Measurements from ENCODE around the gene TYMP. TPM values are rescaled to one million over a fixed set of nuclear protein-coding genes. Genes with fewer than 3 reads are reported as not detected.

The TYMP gene
- total and polyA plus RNA-seq, 8 donors = 14.3 to 162 (median 70.2) TPM

DNA sequence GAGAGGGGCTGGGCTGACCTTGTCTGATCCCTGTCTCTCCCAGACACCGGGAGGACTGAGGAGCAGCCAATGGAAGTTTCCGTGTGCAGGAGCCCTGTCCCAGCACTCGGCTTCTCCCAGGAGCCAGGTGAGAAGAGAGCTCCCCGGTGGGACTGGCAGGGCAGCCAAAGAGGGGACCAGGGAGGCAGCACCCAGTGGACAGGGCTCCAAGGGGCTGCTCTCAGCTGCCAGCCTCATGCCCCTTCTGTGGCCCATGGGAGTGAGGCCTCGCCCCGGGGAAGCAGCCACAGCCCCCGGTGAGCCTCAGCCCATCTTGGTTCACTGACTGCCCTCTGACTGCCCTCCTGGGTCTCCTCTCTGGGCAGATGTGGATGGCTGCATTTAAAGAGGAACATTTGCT is 11.2 kb downstream of the TYMP start:
- H3K36me3 ChIP-seq = peaks cover 49 to 86% (median 79%) of the 10 kb centered on the region in 4 donors
- 93 to 97% (median 94%) methylated on average over 6 to 7 of the region's 7 CpGs for WGBS, 5 donors
- no peak for DNase-seq
- H3K4me3 ChIP-seq = no peak overlapping the region
- intact Hi-C loops (cut with DNase I; ENCODE audit: low total_unique reads) = no loop called here
- H3K27ac ChIP-seq = no peak overlapping the region
- H3K4me1 ChIP-seq = peaks cover 0 to 10% (median 6%) of the 10 kb centered on the region in 4 donors
- TF ChIP-seq EP300 (IDR thresholded peaks at IDR 0.05) (no peak), POLR2A (IDR thresholded peaks at IDR 0.05) (no peak), POLR2AphosphoS5 (IDR thresholded peaks at IDR 0.05) (no peak)
- TF ChIP-seq, protein P1, sequence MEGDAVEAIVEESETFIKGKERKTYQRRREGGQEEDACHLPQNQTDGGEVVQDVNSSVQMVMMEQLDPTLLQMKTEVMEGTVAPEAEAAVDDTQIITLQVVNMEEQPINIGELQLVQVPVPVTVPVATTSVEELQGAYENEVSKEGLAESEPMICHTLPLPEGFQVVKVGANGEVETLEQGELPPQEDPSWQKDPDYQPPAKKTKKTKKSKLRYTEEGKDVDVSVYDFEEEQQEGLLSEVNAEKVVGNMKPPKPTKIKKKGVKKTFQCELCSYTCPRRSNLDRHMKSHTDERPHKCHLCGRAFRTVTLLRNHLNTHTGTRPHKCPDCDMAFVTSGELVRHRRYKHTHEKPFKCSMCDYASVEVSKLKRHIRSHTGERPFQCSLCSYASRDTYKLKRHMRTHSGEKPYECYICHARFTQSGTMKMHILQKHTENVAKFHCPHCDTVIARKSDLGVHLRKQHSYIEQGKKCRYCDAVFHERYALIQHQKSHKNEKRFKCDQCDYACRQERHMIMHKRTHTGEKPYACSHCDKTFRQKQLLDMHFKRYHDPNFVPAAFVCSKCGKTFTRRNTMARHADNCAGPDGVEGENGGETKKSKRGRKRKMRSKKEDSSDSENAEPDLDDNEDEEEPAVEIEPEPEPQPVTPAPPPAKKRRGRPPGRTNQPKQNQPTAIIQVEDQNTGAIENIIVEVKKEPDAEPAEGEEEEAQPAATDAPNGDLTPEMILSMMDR (IDR thresholded peaks at IDR 0.05) = no peak
- H3K27me3 ChIP-seq = no peaks in the 10 kb centered on the region
- H3K9me3 ChIP-seq = no peaks in the 10 kb centered on the region

DNA sequence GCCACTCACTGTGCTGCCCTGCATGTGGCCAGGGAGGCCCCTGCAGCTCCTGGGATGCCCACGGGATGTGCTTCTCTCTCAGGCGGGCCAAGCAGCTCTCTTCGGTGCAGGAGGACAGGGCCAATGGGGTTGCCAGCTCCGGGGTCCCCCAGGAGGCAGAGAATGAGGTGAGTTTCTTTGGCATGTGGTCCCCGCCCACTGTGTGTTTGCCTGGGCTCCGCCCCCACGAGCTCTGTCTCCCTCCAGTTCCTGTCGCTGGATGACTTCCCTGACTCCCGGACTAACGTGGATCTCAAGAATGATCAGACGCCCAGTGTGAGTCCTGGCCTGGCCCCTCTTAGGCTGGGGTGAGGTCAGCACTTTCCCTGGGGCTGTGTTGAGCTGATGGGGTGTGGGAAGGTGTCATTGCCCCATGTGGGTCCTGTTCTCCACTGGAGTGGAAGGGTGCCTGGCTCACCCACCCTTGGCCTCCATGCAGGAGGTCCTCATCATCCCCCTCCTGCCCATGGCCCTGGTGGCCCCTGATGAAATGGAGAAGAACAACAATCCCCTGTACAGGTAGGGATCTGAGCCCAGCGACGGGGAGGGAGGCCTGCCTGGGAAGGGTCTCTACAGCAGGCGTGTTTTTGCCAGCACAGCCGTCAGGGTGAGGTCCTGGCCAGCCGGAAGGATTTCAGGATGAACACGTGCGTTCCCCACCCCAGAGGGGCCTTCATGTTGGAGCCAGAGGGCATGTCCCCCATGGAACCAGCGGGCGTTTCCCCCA is 12.1 kb downstream of the TYMP start:
- Histone ChIP-seq H3K36me3 (peaks cover 39 to 76% (median 70%) of the 10 kb centered on the region in 4 donors), H3K4me3 (no peak overlapping the region), H3K27ac (no peak overlapping the region), H3K4me1 (peaks cover 0 to 4% (median 0%) of the 10 kb centered on the region in 4 donors), H3K9me3 (no peaks in the 10 kb centered on the region), H3K27me3 (no peaks in the 10 kb centered on the region)
- DNase-seq = no peak
- 77 to 89% (median 82%) methylated on average over 11 to 20 of the region's 20 CpGs for WGBS, 5 donors
- TF ChIP-seq POLR2A (IDR thresholded peaks at IDR 0.05) = no peak
- TF ChIP-seq, protein P1 (IDR thresholded peaks at IDR 0.05) = no peak
- no peak for TF ChIP-seq POLR2AphosphoS5 (IDR thresholded peaks at IDR 0.05)
- no peak for TF ChIP-seq EP300 (IDR thresholded peaks at IDR 0.05)
- intact Hi-C loops (cut with DNase I; ENCODE audit: low total_unique reads) = no loop called here

DNA sequence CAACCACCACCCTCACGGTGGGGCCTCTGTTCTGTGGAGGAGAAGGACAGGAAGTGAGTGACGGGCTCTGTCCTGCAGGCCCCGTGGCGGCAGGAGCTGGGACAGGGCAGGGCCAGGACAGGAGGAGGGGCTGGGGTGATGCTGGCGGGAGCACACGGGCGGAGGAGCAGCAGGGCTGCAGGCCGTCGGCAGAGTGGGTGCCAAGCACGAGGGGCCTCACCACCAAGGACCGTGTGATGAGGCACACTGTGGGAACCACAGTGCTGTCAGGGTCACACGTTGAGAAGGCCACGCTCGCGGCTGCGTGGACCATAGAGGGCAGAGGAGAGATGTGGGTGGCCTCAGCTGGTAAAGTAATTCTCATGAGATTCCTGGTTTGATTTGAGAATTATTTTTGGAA is 12.9 kb downstream of the TYMP start:
- H3K36me3 ChIP-seq = peaks cover 32 to 72% (median 65%) of the 10 kb centered on the region in 4 donors
- no peak overlapping the region for H3K27ac ChIP-seq
- H3K9me3 ChIP-seq = no peaks in the 10 kb centered on the region
- WGBS, 5 donors = 83 to 88% (median 85%) methylated on average over 15 to 16 of the region's 16 CpGs
- H3K4me1 ChIP-seq = peaks cover 0 to 4% (median 2%) of the 10 kb centered on the region in 4 donors
- H3K4me3 ChIP-seq = no peak overlapping the region
- TF ChIP-seq POLR2A (IDR thresholded peaks at IDR 0.05) = no peak
- TF ChIP-seq EP300 (IDR thresholded peaks at IDR 0.05) = no peak
- no peak for TF ChIP-seq POLR2AphosphoS5 (IDR thresholded peaks at IDR 0.05)
- TF ChIP-seq, protein P1 (IDR thresholded peaks at IDR 0.05) = no peak
- intact Hi-C loops (cut with DNase I; ENCODE audit: low total_unique reads) = no loop called here
- no peaks in the 10 kb centered on the region for H3K27me3 ChIP-seq
- no peak for DNase-seq

DNA sequence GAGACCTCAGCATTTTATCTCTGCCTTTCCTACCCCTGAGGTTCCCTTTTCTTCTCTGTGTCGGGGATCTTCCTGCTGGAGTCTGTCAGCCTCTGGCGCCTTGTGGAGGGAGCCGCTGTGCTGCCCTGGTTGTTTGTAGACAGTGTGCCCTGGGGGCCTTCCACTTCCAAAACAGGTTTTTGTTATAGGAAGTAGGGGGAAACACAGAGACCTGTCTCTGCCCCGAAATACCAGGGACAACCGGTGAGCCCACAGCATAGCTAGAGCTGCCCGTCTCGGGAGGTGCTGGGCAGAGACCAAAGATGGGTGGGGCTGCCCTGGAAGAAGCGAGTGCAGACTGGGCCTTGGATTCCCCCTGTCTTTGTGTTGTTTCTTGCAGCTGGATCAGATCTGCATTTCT is 13.7 kb downstream of the TYMP start:
- Histone ChIP-seq H3K27ac (no peak overlapping the region), H3K36me3 (peaks cover 28 to 69% (median 58%) of the 10 kb centered on the region in 4 donors), H3K27me3 (no peaks in the 10 kb centered on the region), H3K9me3 (no peaks in the 10 kb centered on the region), H3K4me3 (no peak overlapping the region), H3K4me1 (peaks cover 0 to 6% (median 2%) of the 10 kb centered on the region in 4 donors)
- no peak for DNase-seq
- TF ChIP-seq POLR2A (IDR thresholded peaks at IDR 0.05) (no peak), POLR2AphosphoS5 (IDR thresholded peaks at IDR 0.05) (no peak), EP300 (IDR thresholded peaks at IDR 0.05) (no peak)
- TF ChIP-seq, protein P1 (IDR thresholded peaks at IDR 0.05) = no peak
- intact Hi-C loops (cut with DNase I; ENCODE audit: low total_unique reads) = no loop called here
- 84 to 91% (median 88%) methylated on average over 6 to 8 of the region's 8 CpGs for WGBS, 5 donors
